NT2/D1 (cell line): ENCODE results near the gene PHF21B.

Source experiments
- DNase-seq: peaks from one replicate; pipeline ENCODE4 v3.0.0-alpha.2; 2011; ENCODE audit warnings: low read depth, low spot score
- H3K27me3 ChIP-seq: 2 replicates; pipeline ENCODE4 v1.6.0; 2011; ENCODE audit warnings: mild to moderate bottlenecking; ENCODE audit not compliant: insufficient read length, insufficient read depth
- H3K36me3 ChIP-seq: 2 replicates; pipeline ENCODE4 v1.6.1; 2011; ENCODE audit warnings: mild to moderate bottlenecking, low read length, mixed read lengths; ENCODE audit not compliant: insufficient read depth, insufficient read length
- H3K4me1 ChIP-seq: 2 replicates; pipeline ENCODE4 v1.5.1; 2011; ENCODE audit not compliant: insufficient read depth, insufficient read length
- H3K4me3 ChIP-seq: 2 replicates; pipeline ENCODE4 v1.5.1; 2011; ENCODE audit warnings: low read depth; ENCODE audit not compliant: insufficient read length
- H3K9ac ChIP-seq: 2 replicates; pipeline ENCODE4 v1.6.0; 2011; ENCODE audit warnings: low read depth; ENCODE audit not compliant: insufficient read length
- H3K9me3 ChIP-seq: 2 replicates; pipeline ENCODE4 v1.5.1; 2011; ENCODE audit warnings: mild to moderate bottlenecking, low read length; ENCODE audit not compliant: insufficient read depth
- SUZ12 ChIP-seq: IDR thresholded peaks from 2 replicates; pipeline ENCODE4 v1.6.1; 2011; ENCODE audit not compliant: insufficient read length, insufficient read depth; ENCODE audit errors: extremely low read depth
- YY1 ChIP-seq: IDR thresholded peaks from 2 replicates; pipeline ENCODE4 v1.6.1; 2011; ENCODE audit not compliant: insufficient read length, insufficient read depth
- ZNF274 ChIP-seq: IDR thresholded peaks from 2 replicates; pipeline ENCODE4 v1.6.1; 2011; ENCODE audit warnings: mild to moderate bottlenecking, low read depth, low read length

Gene PHF21B

GRCh38 chr22:44932493-44932892 lies 77.3 kb downstream of the PHF21B start:
- Histone ChIP-seq H3K4me3 (no peak overlapping the region), H3K4me1 (peaks cover 3% of the 10 kb centered on the region), H3K27me3 (no peaks in the 10 kb centered on the region), H3K36me3 (no peaks in the 10 kb centered on the region), H3K9me3 (no peaks in the 10 kb centered on the region), H3K9ac (no peak overlapping the region)
- no peak for TF ChIP-seq ZNF274
- TF ChIP-seq YY1, result no peak
- no peak for TF ChIP-seq SUZ12
- no peak for DNase-seq

GRCh38 chr22:44931766-44932165 lies 78.0 kb downstream of the PHF21B start:
- Histone ChIP-seq H3K27me3 (no peaks in the 10 kb centered on the region), H3K36me3 (no peaks in the 10 kb centered on the region)

GRCh38 chr22:44931077-44931540 lies 78.7 kb downstream of the PHF21B start:
- peaks cover 5% of the 10 kb centered on the region for H3K36me3 ChIP-seq
- H3K27me3 ChIP-seq, result no peaks in the 10 kb centered on the region
- H3K9me3 ChIP-seq, result no peaks in the 10 kb centered on the region
- TF ChIP-seq SUZ12, result no peak
- no peak for TF ChIP-seq YY1
- H3K4me1 ChIP-seq, result peaks cover 3% of the 10 kb centered on the region
- no peak for DNase-seq
- H3K9ac ChIP-seq, result no peak overlapping the region
- H3K4me3 ChIP-seq, result no peak overlapping the region

More at GRCh38 chr22:44931766-44932165, 78.0 kb downstream of the PHF21B start:
- no peak for DNase-seq
- H3K9ac ChIP-seq, result no peak overlapping the region
- peaks cover 3% of the 10 kb centered on the region for H3K4me1 ChIP-seq
- H3K4me3 ChIP-seq, result no peak overlapping the region
- TF ChIP-seq ZNF274 (no peak), YY1 (no peak), SUZ12 (no peak)
- H3K9me3 ChIP-seq, result no peaks in the 10 kb centered on the region

- DNase-seq, result no peak
- Histone ChIP-seq H3K27me3 (no peaks in the 10 kb centered on the region), H3K36me3 (peaks cover 5% of the 10 kb centered on the region), H3K4me1 (peaks cover 3% of the 10 kb centered on the region), H3K9me3 (no peaks in the 10 kb centered on the region), H3K9ac (no peak overlapping the region), H3K4me3 (no peak overlapping the region)
- no peak for TF ChIP-seq YY1
- no peak for TF ChIP-seq SUZ12
- TF ChIP-seq ZNF274, result no peak
Observed at GRCh38 chr22:44930711-44931035, 79.1 kb downstream of the PHF21B start.

GRCh38 chr22:44930016-44930710 lies 79.6 kb downstream of the PHF21B start:
- Histone ChIP-seq H3K4me1 (peaks cover 3% of the 10 kb centered on the region), H3K27me3 (no peaks in the 10 kb centered on the region), H3K9ac (no peak overlapping the region), H3K9me3 (no peaks in the 10 kb centered on the region), H3K4me3 (no peak overlapping the region), H3K36me3 (peaks cover 5% of the 10 kb centered on the region)
- no peak for DNase-seq
- TF ChIP-seq ZNF274 (no peak), SUZ12 (no peak), YY1 (no peak)

GRCh38 chr22:44929359-44930015 lies 80.3 kb downstream of the PHF21B start:
- Histone ChIP-seq H3K36me3 (peaks cover 5% of the 10 kb centered on the region), H3K27me3 (no peaks in the 10 kb centered on the region), H3K9me3 (no peaks in the 10 kb centered on the region), H3K4me3 (no peak overlapping the region), H3K4me1 (peaks cover 3% of the 10 kb centered on the region), H3K9ac (no peak overlapping the region)
- no peak for DNase-seq
- TF ChIP-seq YY1 (no peak), ZNF274 (no peak), SUZ12 (no peak)

GRCh38 chr22:44928711-44929358 lies 81.0 kb downstream of the PHF21B start:
- Histone ChIP-seq H3K9me3 (no peaks in the 10 kb centered on the region), H3K9ac (no peak overlapping the region), H3K27me3 (no peaks in the 10 kb centered on the region), H3K4me1 (no peaks in the 10 kb centered on the region), H3K36me3 (peaks cover 5% of the 10 kb centered on the region), H3K4me3 (no peak overlapping the region)
- no peak for DNase-seq
- TF ChIP-seq SUZ12 (no peak), YY1 (no peak), ZNF274 (no peak)
